Activated naive CD4-positive, alpha-beta T cell (primary cell): Measurements from ENCODE around the gene PAIP1.
A peak's percentile ranks its signal among the peaks of the same experiment; 100 is the strongest.
"Not testable (repeated sequence)": the region's sequence is repeated elsewhere in the genome, so short reads cannot be mapped to it uniquely, and the experiment has no call there.

Experiments
- DNase-seq, 4 experiments: peaks; one replicate each; lab custom pipeline; 2025; lab: John Stamatoyannopoulos, UW

Gene PAIP1

DNA sequence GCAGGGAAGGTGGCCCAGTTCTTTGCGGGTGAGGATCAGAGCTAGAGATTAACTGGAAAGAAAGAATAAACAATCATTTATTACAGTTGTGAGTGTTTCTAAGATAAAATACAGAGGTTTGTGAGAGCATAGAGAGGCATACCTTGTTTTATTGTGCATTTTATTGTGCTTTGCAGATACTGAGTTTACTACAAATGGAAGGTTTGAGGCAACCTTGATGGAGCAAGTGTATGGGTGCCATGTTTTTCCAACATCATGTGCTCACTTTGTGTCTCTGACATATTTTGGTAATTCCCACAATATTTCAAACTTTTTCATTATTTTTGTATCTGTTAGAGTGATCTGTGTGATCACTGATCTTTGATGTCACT lies 41.2 kb downstream of the PAIP1 start:
- no peak for DNase-seq

DNA sequence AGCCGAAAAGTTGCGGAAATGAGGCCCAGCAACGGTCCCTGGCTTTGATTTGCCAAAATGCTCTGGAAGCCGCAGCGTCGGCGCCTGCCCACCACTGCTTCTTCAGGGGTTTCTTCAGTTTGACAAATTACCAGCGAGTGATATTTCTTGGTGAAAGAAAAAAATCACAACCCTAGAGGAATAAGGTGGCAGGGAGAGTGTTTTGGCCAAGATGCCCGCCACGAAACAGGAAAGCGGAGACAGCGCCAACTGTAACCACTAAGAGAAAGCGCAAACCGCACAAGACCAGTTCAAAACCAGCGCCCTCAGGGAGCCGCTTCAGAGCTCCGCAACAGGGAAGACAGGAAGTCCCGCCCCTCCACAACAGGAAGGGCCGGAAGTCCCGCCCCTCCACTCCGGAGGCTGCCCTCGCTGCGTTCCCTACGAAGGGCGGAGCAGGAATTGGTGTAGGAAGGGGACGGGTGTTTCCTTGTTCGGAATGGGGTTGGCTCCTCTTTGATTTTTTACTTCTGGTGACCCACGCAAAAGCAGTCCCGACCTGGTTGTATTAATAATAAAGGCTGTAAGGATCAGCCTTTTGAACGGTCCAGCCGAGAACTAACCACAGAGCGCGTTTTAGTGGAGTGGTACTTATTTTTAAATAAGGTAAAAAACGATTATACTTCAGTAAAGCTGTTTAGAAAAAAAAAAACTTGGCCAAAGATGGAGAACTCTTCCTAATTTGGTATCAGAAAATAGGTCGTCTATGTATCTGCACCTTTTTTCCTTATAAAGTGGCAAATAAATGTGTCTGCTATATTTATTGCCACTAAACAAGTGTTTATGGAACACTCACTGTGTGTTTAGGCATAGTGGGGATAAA lies 41.8 kb downstream of the PAIP1 start, which contains the start of gene C5orf34:
Gene C5orf34 (minus strand): TSS at position 333 of the 862 bp plus-strand sequence. CDS start 5,809 bp downstream, outside the sequence.
- DNase-seq: peak; percentile 83 to 88 (median 84)

GRCh38 chr5:43514471-43514815 lies 42.4 kb downstream of the PAIP1 start:
- no peak for DNase-seq

- no peak for DNase-seq
Observed at GRCh38 chr5:43514025-43514424, 42.9 kb downstream of the PAIP1 start.

DNA sequence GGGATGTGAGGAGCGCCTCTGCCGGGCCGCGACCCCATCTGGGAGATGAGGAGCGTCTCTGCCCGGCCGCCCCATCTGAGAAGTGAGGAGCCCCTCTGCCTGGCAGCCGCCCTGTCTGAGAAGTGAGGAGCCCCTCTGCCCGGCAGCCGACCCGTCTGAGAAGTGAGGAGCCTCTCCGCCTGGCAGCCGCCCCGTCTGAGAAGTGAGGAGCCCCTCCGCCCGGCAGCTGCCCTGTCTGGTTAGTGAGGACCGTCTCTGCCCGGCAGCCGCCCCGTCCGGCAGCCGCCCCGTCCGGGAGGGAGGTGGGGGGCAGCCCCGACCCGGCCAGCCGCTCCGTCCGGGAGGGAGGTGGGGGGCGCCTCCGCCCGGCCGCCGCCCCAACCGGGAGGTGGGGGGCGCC lies 45.8 kb downstream of the PAIP1 start:
- not testable (repeated sequence) for DNase-seq

DNA sequence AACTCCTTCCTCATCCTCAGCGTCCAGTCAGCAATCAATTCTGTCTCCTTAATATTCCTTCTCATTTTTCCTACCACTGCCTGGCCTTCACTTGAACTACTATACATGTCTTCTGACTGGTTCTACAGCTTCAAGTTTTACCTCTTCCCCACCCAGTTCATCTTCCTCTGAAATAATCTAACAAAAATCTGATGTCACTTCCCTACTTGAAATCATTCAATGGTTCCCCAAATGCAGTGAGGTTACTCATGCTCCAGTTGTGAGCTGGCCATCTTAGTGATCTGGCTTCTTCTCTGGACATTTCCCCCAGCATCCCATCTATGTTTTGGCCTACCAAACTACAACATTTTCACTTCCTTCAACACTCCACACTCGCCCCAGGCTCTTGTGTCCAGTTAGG lies 58.3 kb downstream of the PAIP1 start:
- no peak for DNase-seq

DNA sequence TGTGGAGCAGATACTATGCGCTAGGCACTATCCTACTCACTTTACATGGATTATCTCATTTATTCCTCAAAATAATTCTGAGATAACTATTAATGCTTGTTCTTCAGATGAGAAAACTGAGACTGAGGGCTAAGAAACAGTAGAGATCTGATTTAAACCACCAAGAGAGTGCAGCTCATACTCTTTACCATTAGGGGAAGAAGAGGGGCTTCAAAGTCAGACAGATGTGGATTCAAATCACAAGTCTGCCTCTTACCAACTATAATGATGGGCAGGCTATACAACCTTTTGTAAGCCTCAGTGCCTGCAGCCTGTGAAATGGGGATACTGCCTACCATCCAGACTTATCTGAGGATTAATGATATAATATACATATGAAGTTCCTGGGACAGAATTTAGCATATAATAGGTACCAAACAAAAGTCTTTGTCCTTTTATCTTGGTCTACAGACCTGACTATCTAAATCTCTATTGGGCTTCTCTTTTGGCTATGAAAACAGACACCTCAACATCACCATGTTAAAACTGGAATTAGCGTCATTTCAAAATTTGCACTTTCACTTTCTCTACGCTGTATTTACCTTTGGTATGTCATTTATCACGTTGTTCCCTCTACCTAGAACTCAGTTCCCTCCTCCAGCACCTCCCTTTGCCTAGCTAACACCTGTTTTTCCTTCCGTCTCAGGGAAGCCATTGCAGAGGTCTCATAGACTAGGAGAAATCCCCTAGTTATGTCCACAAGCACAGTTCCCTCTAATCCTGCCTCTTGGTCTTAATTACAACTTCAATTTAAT lies 59.4 kb downstream of the PAIP1 start:
- no peak for DNase-seq

- no peak for DNase-seq
Observed at GRCh38 chr5:43491326-43491725, 65.6 kb downstream of the PAIP1 start.

- DNase-seq: no peak
Observed at GRCh38 chr5:43486353-43486752, 70.5 kb downstream of the PAIP1 start.

GRCh38 chr5:43485406-43485805 lies 71.5 kb downstream of the PAIP1 start:
- DNase-seq: no peak

DNA sequence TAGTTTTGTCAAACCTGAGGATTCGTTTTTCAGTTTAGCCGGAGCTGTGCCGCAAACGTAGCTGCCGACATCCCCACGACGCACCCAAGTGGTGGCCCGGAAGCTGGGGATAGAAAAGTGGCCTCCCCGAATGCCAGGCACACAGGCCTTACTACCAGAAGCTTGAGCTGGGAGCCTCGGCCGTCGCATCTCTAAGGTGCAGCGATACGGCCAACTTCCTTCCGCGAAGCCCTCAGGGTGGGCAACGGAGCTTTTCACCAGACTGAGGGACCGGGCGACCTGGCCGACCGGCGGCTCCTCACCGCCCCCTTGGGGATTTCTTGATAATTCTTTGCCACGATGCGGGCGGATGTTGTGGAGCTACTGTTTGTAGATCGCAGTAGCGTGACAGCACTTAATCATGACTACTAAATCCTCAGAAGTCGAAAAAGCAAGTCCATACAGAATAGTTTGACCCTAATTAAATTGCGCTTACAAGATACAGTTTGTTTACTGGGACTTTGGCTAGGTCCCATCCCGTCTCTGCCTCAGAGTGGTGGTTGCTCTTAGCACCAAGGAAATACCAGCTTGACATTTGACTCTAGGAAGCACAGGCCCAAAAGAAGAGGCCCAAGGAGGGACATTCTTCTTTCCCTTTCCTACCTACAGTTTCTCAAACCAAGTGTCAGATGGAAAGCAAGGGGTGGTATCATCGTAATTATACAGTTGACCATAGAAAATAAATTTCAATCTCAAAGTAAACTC lies 72.6 kb downstream of the PAIP1 start:
- DNase-seq: peak; percentile 45 to 79 (median 70)

- DNase-seq: peak; percentile 52 to 80 (median 72)
Observed at GRCh38 chr5:43483298-43484105, 73.4 kb downstream of the PAIP1 start, which contains the start of gene TMEM267. Gene TMEM267, minus strand, starts transcription at chr5:43483865. Its CDS starts 29,896 bp downstream, at chr5:43453969.

- DNase-seq: no peak
Observed at GRCh38 chr5:43482490-43483297, 74.2 kb downstream of the PAIP1 start.
